OCI-M1 (cell line): ENCODE data around the gene HELZ2.
"Not testable (repeated sequence)": the region's sequence is repeated elsewhere in the genome, so short reads cannot be mapped to it uniquely, and the experiment has no call there.

Experiments
- DNase-seq: peaks from one replicate; lab custom pipeline; 2025; lab: John Stamatoyannopoulos, UW

HELZ2 gene

GRCh38 chr20:63565699-63566335 is 8.2 kb downstream of the HELZ2 start:
- no peak for DNase-seq

DNA sequence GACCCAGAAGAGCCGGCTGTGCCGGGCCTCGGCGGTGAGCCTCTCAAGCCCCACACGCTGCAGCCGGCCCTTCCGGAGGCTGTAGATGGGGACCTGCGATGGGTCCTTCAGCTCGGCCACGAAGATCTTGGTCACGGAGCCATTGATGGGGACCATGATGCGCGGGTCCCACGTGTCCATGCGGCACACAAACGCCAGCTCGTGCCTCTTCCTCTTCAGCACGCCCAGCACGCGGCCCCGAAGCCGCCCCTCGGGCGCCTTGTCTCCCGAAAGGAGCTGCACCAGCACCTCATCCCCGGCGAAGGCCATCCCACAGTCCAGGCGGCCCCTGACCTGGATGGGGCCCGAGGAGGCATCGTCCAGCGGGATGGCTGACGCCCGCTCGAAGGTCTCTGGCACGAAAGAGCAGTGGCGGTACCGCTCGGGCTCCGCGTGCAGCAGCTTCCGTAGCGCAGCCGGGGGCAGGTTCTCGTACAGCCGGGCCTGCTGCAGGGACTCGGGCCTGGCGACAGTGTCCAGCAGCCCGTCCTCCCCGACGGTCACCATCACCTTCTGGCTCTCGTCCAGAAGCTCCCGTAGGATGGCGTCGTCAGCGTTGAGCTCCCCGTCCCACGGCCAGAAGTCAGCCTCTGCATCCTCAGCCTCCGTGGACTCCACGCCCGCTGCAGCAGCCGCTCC is 8.9 kb downstream of the HELZ2 start:
- no peak for DNase-seq

DNA sequence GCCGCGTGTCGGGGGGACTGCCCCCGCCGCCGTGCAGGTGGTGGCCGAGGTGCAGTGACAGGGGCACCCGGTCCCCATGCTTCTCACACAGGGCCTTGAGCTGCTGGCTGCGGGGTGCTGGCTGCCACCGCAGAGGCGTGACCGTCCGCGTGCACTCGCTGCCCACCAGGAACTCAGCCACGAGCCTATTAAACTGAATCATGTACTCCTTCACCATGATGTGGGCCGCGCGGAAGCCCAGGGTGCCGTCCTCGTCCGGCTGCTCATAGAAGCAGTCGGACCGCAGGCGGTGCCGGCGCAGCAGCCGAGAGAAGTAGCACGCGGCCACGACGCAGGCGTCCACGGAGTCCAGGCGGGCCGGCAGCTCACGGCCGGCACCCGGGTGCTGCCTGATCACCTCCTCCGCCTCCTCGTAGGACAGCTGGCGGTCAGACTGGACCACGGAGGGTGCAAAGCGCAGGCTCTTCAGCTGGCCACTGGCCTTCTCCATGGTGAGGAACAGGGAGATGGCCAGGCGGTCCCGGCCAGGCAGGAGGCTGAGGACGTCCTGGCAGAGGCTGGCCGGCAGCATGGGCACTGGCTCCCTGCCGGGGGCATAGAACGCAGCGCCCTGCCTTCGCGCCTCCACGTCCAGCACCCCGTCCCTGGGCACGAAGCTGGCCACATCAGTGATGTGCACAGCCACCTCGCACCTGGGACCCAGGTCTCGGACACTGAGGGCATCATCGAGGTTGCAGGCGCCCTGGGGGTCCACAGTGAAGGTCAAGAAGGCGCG is 9.8 kb downstream of the HELZ2 start:
- no peak for DNase-seq

DNA sequence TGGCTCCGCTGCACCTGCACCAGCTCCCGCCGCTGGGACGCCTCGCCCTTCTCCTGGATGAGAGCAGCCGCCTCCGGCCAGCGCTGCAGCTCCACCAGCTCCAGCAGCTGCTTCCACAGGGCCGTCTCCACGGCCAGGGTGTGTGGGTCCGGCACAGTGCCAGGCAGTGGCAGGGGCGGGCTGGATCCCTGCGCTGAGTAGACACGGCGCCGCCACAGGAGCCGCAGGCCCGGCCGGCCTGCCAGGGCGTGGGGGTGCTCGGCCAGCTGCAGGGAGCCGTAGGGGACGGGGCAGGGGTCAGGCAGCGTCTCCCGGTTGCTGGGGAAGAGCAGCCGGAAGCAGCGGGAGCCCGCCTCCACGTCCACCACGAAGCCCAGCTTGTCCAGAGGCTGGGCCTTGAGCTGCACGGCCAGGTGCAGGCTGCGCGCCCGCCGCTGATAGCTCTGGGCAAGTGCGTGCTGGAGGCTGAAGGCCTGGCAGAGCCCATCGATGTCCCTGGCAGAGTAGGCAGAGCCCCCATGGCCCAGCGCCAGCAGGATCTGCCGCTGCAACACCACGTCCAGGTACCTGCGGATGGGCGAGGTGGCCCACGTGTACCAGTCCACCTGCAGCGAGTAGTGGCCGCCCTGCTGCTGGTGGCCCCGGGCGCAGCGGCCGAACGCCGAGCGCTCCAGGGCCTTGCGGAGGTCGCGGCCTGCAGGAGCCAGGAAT is 10.7 kb downstream of the HELZ2 start:
- DNase-seq: no peak

GRCh38 chr20:63562461-63563224 is 11.4 kb downstream of the HELZ2 start:
- no peak for DNase-seq

DNA sequence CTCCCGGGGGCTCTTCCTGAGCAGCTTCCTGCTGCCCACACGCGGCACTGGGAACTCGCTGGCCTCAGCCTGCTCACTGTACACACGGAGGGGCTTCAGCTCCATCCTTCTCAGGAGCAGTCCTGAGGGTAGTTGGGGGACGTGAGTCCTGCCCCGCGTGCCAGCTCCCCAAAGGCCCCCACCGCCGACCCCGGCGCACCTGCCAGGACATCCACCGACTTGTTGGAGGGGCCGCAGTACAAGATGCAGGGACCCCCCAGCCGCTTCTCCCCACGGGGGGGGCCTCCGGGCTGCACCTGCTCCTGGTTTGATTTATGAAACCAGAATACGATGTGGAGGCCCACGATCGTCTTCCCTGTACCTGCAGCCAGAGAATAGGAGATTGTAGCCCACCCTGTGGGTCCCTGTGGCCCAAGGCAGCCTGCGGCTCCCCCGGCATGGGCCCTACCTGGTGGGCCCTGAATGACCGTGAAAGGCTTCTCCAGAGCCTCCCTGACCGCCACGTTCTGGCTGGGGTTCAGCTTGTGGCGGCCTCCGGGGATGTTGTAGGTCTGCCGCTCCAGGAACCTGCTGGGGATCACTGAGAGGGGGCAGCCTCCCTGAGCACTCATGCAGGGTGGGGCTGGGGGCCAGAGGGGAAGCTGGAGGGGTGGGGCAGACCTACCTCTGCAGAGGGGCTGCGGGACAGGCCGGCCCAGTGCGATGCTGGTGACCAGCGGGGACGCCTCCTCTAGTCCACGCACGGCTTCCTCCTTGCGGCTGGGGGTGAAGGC is 12.2 kb downstream of the HELZ2 start:
- DNase-seq: no peak

DNA sequence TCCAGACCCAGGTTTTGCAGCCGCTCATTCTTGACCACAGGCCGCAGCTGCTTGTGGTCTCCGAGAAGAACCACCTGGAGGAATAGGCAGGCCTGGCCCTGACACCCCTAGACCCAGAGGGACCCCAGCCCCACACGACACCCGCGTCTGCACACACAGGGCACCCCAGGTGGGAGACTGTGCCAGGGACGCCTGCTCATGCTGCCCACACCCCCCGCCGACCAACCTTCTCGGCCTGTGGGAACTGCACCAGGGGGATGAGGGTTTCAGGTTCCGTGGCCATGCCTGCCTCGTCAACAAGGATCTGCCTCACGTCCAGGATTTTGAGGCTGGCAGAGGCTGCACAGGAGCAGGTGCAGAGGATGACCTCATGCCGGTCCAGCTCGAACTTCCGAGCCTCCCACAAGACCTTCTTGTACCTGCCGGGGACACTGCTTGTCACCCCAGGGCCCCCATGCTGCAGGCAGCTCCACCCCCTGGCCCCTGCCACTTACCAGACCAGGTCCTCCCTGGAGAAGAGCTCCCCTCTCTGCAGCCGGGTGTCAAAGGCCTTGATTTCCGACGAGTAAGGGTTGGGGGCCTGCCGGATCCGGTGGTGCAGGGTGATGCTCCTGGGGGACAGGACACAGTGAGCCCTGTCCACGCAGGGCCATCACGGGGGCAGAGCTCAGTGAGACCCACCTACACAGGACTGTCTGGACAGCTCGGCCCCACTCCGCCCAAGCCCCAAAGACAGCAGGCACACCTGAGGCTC is 13.0 kb downstream of the HELZ2 start:
- no peak for DNase-seq

GRCh38 chr20:63560333-63560805 is 13.7 kb downstream of the HELZ2 start:
- no peak for DNase-seq

GRCh38 chr20:63559485-63560332 is 14.3 kb downstream of the HELZ2 start:
- not testable (repeated sequence) for DNase-seq

GRCh38 chr20:63558804-63559484 is 15.1 kb downstream of the HELZ2 start:
- DNase-seq: no peak

DNA sequence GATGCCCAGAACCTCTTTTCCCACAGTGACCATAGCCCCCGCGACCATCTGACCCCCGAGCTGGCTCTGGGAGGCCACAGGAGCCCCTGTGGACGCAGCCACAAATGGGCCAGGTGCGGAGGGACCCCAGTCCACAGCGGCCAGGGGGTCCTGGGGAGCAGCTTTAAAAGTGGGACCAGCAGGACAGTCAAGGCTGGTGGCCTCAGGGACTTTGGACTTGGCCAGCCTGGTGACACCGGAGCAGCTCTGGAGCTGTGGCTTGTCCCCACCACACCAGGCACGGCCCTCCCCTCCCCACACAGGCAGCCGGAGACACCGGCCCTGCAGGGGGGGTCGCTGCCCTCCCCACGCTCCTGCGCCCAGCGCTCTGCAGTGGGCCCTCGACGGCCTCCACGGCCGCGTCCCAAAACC is 16.6 kb downstream of the HELZ2 start:
- no peak for DNase-seq

DNA sequence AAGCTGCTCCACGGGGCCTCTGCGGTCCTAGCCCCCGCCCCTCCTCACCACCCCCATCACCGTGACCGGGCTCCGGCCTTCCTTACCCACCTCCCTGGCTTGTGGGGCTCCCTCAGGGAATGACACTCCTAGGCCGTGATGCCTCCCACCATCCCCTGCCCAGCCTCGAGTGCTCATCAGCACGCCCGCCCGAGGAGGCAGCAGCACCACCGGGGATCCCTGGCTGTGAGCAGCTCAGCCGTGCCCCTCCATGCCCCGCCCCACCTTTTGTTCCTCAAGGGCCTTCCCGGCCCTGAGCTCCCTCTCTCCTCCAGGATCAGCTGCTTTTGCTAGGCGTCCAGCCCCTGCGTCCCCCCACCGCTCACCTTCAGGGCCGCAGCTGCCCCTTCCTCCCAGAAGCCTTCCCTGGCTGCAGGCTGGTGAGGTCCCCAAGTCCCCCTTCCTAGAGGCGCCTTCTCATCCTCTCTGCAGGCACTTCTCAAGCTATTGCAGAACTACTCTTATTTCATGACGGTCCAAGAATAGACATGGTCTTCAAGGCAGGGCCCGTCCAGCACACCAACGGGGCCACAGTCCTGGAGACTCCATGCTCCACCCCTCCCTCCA is 17.1 kb downstream of the HELZ2 start:
- no peak for DNase-seq

DNA sequence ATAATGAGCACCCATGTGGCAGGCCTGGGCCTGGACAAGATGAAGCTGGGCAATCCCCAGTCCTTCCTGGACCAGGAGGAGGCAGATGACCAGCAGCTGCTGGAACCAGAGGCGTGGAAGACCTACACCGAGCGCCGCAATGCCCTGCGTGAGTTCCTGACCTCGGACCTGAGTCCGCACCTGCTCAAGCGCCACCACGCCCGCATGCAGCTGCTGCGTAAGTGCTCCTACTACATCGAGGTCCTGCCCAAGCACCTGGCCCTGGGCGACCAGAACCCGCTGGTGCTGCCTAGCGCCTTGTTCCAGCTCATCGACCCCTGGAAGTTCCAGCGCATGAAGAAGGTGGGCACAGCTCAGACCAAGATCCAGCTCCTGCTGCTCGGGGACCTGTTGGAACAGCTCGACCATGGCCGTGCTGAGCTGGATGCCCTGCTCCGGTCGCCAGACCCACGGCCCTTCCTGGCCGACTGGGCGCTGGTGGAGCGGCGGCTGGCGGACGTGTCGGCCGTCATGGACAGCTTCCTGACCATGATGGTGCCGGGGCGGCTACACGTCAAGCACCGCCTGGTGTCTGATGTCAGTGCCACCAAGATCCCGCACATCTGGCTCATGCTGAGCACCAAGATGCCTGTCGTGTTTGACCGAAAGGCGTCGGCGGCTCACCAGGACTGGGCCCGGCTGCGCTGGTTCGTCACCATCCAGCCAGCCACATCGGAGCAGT is 18.2 kb downstream of the HELZ2 start:
- DNase-seq: no peak

DNA sequence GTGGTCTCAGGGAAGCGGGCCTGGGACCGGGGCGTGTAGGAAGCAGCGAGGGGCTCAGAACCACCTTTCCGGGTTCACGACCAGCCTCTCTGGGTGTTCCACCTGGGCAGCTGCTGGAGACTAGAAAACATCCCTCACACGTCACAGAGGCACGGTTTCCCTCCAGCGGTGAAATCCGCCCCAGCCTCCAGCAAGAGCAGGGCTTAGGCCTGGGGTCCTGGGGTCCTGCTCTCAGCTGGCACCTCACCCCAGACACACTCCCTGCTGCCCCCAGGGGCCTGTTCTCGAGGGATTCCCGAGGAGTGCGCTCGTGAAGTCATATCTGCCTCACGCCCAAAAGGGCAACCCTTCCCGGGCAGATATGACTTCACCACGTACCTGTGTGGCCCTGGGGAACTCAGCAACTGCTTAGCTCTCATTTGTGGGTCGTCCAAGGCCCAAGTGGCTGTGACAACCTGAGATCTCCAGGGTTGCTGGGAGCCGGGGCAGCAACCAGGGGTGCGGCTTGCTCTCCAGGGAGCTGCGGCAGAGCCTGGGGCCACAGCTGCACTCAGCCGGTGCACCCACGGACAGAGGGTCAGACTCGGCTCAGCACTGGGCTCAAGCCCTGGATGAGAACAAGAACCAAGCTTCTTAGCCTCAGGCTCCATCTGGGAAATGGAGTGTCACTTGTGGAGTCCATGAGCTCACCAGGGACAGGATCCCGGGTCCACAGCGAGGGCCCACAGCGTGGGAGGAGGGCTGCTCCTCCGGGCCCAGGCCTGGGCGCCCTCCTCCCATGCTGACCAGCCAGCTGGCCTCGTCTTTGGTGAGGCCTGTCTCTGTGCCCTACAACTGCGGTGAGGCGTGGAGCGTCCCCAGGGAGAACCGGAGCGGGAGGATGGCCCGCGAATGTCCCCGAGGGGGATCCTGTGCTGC is 19.4 kb downstream of the HELZ2 start:
- no peak for DNase-seq

DNA sequence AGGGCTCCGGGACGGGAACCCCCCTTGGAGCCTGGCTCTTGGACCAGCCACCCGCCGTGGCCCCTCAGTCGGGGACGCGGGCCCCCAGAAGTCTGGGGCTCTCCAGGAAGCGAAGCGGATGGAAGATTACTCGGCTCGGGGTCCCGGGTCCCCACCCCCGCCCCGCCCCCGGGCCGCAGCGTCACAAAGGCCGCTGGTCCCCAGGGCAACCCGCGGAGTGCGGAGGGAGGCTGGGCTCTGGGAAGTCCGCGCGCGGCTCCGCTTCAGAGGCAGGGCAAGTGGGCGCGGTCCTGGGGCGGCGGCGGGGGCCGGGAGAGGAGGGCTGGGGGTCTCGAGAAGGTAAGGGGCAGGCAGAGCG is 20.1 kb downstream of the HELZ2 start, which contains the start of gene FNDC11:
Gene FNDC11, plus strand, starts transcription at position 227 of the 358 bp plus-strand sequence. CDS start 1,505 bp downstream, outside the sequence.
- peak; percentile 36 for DNase-seq

GRCh38 chr20:63553251-63553932 is 20.6 kb downstream of the HELZ2 start:
- peak; percentile 92 for DNase-seq
